Gastrocnemius medialis (tissue), 4 donors: Measurements from ENCODE around the gene IL23A. TPM values are rescaled to one million over a fixed set of nuclear protein-coding genes. Genes with fewer than 3 reads are reported as not detected.

Experiments used
- ATAC-seq, 2 donors: fragments of 150-250 bp; one replicate each; pipeline ENCODE4 v1.9.1; 2016
- DNase-seq, 2 donors: peaks; one replicate each; pipeline ENCODE4 v3.0.0-alpha.2; 2019
- H3K27ac ChIP-seq, 4 donors: fragments of 200-600 bp; sonication (generic); 1 replicate in 1 of 4; 2 replicates in 3 of 4; pipeline ENCODE4 v1.5.1; 2016 to 2018; ENCODE audit warnings: mild to moderate bottlenecking in 2 of 4, moderate library complexity in 1 of 4
- H3K27me3 ChIP-seq, 3 donors: fragments of 200-600 bp; sonication (generic) in 2 of 3; 1 replicate in 1 of 3; 2 replicates in 2 of 3; pipeline versions ENCODE4 v1.5.1 to v1.6.0; 2016 to 2019; ENCODE audit warnings: mild to moderate bottlenecking in 1 of 3, moderate library complexity in 1 of 3
- H3K36me3 ChIP-seq, 2 donors: fragments of 200-600 bp; sonication (generic) in 1 of 2; one replicate each; pipeline ENCODE4 v1.5.1; 2017 to 2018
- H3K4me1 ChIP-seq, 2 donors: fragments of 200-600 bp; sonication (generic) in 1 of 2; one replicate each; pipeline ENCODE4 v1.5.1; 2016 to 2017; ENCODE audit warnings: mild to moderate bottlenecking in 2 of 2
- H3K4me3 ChIP-seq, 4 donors: fragments of 200-600 bp; sonication (generic) in 3 of 4; 1 replicate in 1 of 4; 2 replicates in 3 of 4; pipeline ENCODE4 v1.5.1; 2016 to 2019; ENCODE audit warnings: mild to moderate bottlenecking in 2 of 4
- H3K9me3 ChIP-seq, 3 donors: fragments of 200-600 bp; sonication (generic) in 2 of 3; 1 replicate in 1 of 3; 2 replicates in 2 of 3; pipeline ENCODE4 v1.5.1; 2016 to 2019
- POLR2A ChIP-seq, 2 donors: fragments of 450-650 bp; IDR thresholded peaks; one replicate each; pipeline ENCODE4 v1.6.1; 2017; ENCODE audit warnings: antibody characterized with exemption in 2 of 2, mild to moderate bottlenecking in 2 of 2, moderate library complexity in 2 of 2
- in situ Hi-C, 4 donors: fragments of 200-750 bp; cut with MboI; loops; one replicate each; pipeline versions ENCODE4 v1.15.0 to v1.8.0; 2017; ENCODE audit warnings: low sequenced_read_pairs in 4 of 4
- intact Hi-C: fragments of 100-400 bp; cut with DNase I; formaldehyde crosslinking; loops from one replicate; pipeline ENCODE4 v1.15.1; 2023; ENCODE audit warnings: low total_unique reads
- total RNA-seq, 4 donors: library from RNA; depleted of rRNA; stranded (reverse); fragments of >200 nt; gene quantifications; one replicate each; pipeline versions ENCODE4 v1.1.0 to v1.2.3, GENCODE V29; 2016
- TF ChIP-seq, protein P1 (sequence below), 5 experiments: fragments of 450-650 bp in 3 of 5; fragments of 200-600 bp in 2 of 5; sonication (generic) in 2 of 5; IDR thresholded peaks in 4 of 5; conservative IDR thresholded peaks in 1 of 5; 1 replicate in 4 of 5; 2 replicates in 1 of 5; pipeline ENCODE4 v1.5.1; 2016 to 2019; ENCODE audit warnings: antibody characterized with exemption in 5 of 5, mild to moderate bottlenecking in 3 of 5, moderate library complexity in 3 of 5

The IL23A gene
- total RNA-seq, 4 donors from 2014 or later, result not detected

DNA sequence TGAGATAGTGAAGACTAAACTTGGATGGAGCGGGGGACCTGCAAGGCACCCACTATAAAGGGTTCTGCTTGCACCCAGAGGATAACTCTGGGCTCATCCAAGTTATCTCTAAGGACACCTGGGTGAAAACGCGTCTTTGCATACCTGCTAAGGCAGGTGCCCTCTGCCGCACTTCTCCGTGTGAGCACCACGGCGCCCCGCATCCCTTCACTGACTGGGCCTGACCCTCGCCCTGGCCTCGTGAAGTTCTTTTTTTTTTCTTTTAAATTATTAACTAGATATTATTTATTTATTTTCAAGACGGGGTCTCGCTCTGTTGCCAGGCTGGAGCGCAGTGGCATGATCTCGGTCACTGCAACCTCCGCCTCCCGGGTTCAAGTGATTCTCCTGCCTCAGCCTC, 43.9 kb downstream of the IL23A start:
- ATAC-seq (no peak), DNase-seq (no peak)
- H3K4me1 ChIP-seq, result no peaks in the 10 kb centered on the region
- no peak overlapping the region for H3K27ac ChIP-seq
- in situ Hi-C loops (no loop called here), intact Hi-C loops (no loop called here)
- no peaks in the 10 kb centered on the region for H3K36me3 ChIP-seq
- no peak overlapping the region for H3K4me3 ChIP-seq
- TF ChIP-seq POLR2A (IDR thresholded peaks at IDR 0.05), result no peak
- TF ChIP-seq, protein P1, sequence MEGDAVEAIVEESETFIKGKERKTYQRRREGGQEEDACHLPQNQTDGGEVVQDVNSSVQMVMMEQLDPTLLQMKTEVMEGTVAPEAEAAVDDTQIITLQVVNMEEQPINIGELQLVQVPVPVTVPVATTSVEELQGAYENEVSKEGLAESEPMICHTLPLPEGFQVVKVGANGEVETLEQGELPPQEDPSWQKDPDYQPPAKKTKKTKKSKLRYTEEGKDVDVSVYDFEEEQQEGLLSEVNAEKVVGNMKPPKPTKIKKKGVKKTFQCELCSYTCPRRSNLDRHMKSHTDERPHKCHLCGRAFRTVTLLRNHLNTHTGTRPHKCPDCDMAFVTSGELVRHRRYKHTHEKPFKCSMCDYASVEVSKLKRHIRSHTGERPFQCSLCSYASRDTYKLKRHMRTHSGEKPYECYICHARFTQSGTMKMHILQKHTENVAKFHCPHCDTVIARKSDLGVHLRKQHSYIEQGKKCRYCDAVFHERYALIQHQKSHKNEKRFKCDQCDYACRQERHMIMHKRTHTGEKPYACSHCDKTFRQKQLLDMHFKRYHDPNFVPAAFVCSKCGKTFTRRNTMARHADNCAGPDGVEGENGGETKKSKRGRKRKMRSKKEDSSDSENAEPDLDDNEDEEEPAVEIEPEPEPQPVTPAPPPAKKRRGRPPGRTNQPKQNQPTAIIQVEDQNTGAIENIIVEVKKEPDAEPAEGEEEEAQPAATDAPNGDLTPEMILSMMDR (IDR thresholded peaks at IDR 0.05 in 4 of 5, conservative IDR thresholded peaks at IDR 0.05 in 1 of 5), result no peak
- no peaks in the 10 kb centered on the region for H3K27me3 ChIP-seq
- H3K9me3 ChIP-seq, result no peaks in the 10 kb centered on the region

DNA sequence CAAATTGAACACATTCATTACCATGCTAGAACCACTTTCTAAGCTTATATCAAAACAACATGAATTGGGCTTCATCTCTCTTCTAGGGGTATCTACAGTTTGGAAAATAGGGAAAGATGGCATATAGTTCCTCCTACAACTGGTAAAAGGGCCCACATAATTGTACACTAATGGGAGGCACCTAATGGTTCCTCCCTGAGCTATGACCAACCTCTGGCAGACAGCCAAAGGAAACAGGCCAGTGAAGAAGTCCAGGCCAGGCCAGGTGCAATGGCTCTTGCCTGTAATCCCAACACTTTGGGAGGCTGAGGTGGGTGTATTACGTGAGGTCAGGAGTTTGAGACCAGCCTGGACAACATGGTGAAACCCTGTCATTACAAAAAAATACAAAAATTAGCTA, 47.2 kb downstream of the IL23A start:
- H3K9me3 ChIP-seq, result no peaks in the 10 kb centered on the region
- intact Hi-C loops (no loop called here), in situ Hi-C loops (no loop called here)
- H3K27ac ChIP-seq, result no peak overlapping the region
- no peaks in the 10 kb centered on the region for H3K36me3 ChIP-seq
- TF ChIP-seq POLR2A (IDR thresholded peaks at IDR 0.05), result no peak
- TF ChIP-seq, protein P1 (IDR thresholded peaks at IDR 0.05 in 4 of 5, conservative IDR thresholded peaks at IDR 0.05 in 1 of 5), result no peak
- ATAC-seq (no peak), DNase-seq (no peak)
- H3K4me1 ChIP-seq, result no peaks in the 10 kb centered on the region
- no peaks in the 10 kb centered on the region for H3K27me3 ChIP-seq
- no peak overlapping the region for H3K4me3 ChIP-seq

DNA sequence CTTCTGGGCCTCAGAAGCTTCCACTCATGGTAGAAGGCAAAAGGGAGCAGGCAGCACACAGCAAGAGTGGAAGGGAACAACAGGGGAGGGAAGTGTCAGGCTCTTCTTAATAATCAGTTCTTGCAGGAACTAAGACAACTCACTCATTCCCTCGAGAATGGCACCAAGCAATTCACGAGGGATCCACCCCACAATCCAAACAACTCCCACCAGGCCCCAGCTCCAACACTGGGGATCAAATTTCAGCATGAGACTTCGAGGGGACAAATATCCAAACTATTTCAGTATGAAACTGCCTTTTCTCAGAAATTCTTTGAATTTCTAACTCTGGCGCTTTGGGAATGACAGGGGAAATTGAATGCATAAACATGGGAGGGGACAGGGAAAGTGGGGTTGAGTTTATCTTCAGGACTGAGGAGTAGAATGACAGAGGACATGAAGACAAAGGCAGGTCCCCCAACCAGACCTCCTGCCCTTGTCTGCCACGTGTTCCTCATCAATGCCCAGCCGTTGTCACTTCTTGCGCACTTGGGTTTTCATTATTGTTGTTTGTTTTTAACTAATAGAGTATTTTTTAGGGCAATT, 48.6 kb downstream of the IL23A start:
- no peak for ATAC-seq
- TF ChIP-seq, protein P1 (IDR thresholded peaks at IDR 0.05 in 4 of 5, conservative IDR thresholded peaks at IDR 0.05 in 1 of 5), result no peak
- TF ChIP-seq POLR2A (IDR thresholded peaks at IDR 0.05), result no peak
- H3K4me3 ChIP-seq, result no peak overlapping the region
- no peak overlapping the region for H3K27ac ChIP-seq
- no peak for DNase-seq
- in situ Hi-C loops (no loop called here), intact Hi-C loops (no loop called here)
- H3K9me3 ChIP-seq, result no peaks in the 10 kb centered on the region
- no peaks in the 10 kb centered on the region for H3K36me3 ChIP-seq
- no peaks in the 10 kb centered on the region for H3K27me3 ChIP-seq
- no peaks in the 10 kb centered on the region for H3K4me1 ChIP-seq

DNA sequence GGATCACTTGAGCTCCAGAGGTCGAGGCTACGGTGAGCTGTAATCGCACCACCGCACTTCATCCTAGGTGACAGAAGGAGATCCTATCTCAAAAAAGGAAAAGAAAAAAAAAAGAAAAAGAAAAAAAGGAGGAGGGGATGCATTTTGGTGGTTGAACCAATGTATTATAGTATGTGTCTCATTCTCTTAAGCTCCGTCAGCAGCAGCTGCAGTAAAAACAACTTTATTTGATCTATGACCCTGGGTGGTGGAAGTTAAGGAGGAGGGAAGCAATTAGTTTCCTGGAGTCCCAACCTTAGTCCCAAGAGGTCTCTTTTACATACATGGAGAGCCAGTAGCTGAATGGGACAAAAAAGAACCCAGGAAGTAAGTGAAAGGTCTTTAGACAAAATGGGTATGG, 50.7 kb downstream of the IL23A start:
- H3K4me1 ChIP-seq, result no peaks in the 10 kb centered on the region
- intact Hi-C loops (no loop called here), in situ Hi-C loops (no loop called here)
- no peaks in the 10 kb centered on the region for H3K9me3 ChIP-seq
- no peak overlapping the region for H3K27ac ChIP-seq
- no peaks in the 10 kb centered on the region for H3K27me3 ChIP-seq
- ATAC-seq, result no peak
- no peak for DNase-seq
- TF ChIP-seq POLR2A (IDR thresholded peaks at IDR 0.05), result no peak
- TF ChIP-seq, protein P1 (IDR thresholded peaks at IDR 0.05 in 4 of 5, conservative IDR thresholded peaks at IDR 0.05 in 1 of 5), result no peak
- H3K4me3 ChIP-seq, result no peak overlapping the region
- no peaks in the 10 kb centered on the region for H3K36me3 ChIP-seq

Other genes starting within 250 kb of the IL23A start
- 100 to 1,000 TPM; 109 to 204 (median 127) TPM for gene PA2G4, start 234.3 kb upstream of the IL23A start, total RNA-seq
- gene RPL41, start 222.3 kb upstream of the IL23A start, total RNA-seq, result 1,000 to 10,000 TPM; 1,323 to 2,217 (median 1,977) TPM
- 1 to 10 TPM; 3.1 to 9.1 (median 3.7) TPM for gene ZC3H10, start 220.6 kb upstream of the IL23A start, total RNA-seq
- gene ESYT1, start 210.6 kb upstream of the IL23A start, total RNA-seq, result 10 to 100 TPM; 45.9 to 77.7 (median 62.1) TPM
- 100 to 1,000 TPM; 159 to 334 (median 198) TPM for gene MYL6B, start 186.3 kb upstream of the IL23A start, total RNA-seq
- 100 to 1,000 TPM; 159 to 324 (median 202) TPM for gene MYL6, start 180.5 kb upstream of the IL23A start, total RNA-seq
- gene SMARCC2, start 149.4 kb upstream of the IL23A start, total RNA-seq, result 10 to 100 TPM; 34.1 to 56.9 (median 49.4) TPM
- 10 to 100 TPM; 46.5 to 58.9 (median 54.8) TPM for gene RNF41, start 117.0 kb upstream of the IL23A start, total RNA-seq
- gene NABP2, start 114.5 kb upstream of the IL23A start, total RNA-seq, result 10 to 100 TPM; 29.6 to 75.0 (median 42.8) TPM
- under 1 TPM in 1 of 4 donors, not detected in 3; 0.83 TPM for gene SLC39A5, start 108.8 kb upstream of the IL23A start, total RNA-seq
- gene ANKRD52, start 80.5 kb upstream of the IL23A start, total RNA-seq, result 10 to 100 TPM; 14.7 to 30.9 (median 18.9) TPM
- gene COQ10A, start 71.9 kb upstream of the IL23A start, total RNA-seq, result 10 to 100 TPM; 17.7 to 90.1 (median 54.5) TPM
- 100 to 1,000 TPM; 211 to 359 (median 271) TPM for gene CS, start 38.6 kb upstream of the IL23A start, total RNA-seq
- 10 to 100 TPM; 21.7 to 59.1 (median 28.4) TPM for gene CNPY2, start 22.9 kb upstream of the IL23A start, total RNA-seq
- 10 to 100 TPM in 2 of 4 donors, 1 to 10 TPM in 2; 7.8 to 33.0 (median 11.6) TPM for gene PAN2, start 4.9 kb upstream of the IL23A start, total RNA-seq
- 10 to 100 TPM; 21.0 to 33.2 (median 27.4) TPM for gene STAT2, start 21.2 kb downstream of the IL23A start, total RNA-seq
- under 1 TPM in 1 of 4 donors, not detected in 3; 0.27 TPM for gene APOF, start 24.0 kb downstream of the IL23A start, total RNA-seq
- 1 to 10 TPM; 1.9 to 4.6 (median 2.5) TPM for gene TIMELESS, start 110.5 kb downstream of the IL23A start, total RNA-seq
- not detected for gene MIP, start 115.8 kb downstream of the IL23A start, total RNA-seq
- 1 to 10 TPM; 1.6 to 4.7 (median 2.9) TPM for gene SPRYD4, start 129.7 kb downstream of the IL23A start, total RNA-seq
- 1 to 10 TPM in 1 of 4 donors, under 1 TPM in 1, not detected in 2; 0.53 to 1.9 TPM for gene GLS2, start 149.3 kb downstream of the IL23A start, total RNA-seq
- 10 to 100 TPM in 1 of 4 donors, 1 to 10 TPM in 3; 4.1 to 11.0 (median 5.4) TPM for gene RBMS2, start 182.9 kb downstream of the IL23A start, total RNA-seq